ENCODE measurements around the gene GALK2.

Gene GALK2

GRCh38 chr15:49232236-49232806 is 62.3 kb downstream of the GALK2 start:
- POLR2A ChIA-PET, result no interaction called here
- no peaks in the 10 kb centered on the region for H3K36me3 ChIP-seq (ENCODE audit: control insufficient read depth in 2 of 2, insufficient read depth in 1 of 2, low read length in 2 of 2)
- H3K27ac ChIP-seq (ENCODE audit: extremely low read depth, low read depth, low read length), result no peak overlapping the region
- TF ChIP-seq ZNF639 (tag by site-specific recombination; IDR thresholded peaks at IDR 0.05) (no peak), ZNF280D (tag by site-specific recombination; IDR thresholded peaks at IDR 0.05) (no peak), ZNF585B (tag by site-specific recombination; IDR thresholded peaks at IDR 0.05) (no peak), PRDM10 (tag by site-specific recombination; IDR thresholded peaks at IDR 0.05) (no peak)
- peaks cover 3% of the 10 kb centered on the region; the same call in 1 of the 2 replicates for H3K4me1 ChIP-seq (ENCODE audit: control insufficient read depth, insufficient read depth, low read length)
- CTCF ChIA-PET, result interaction anchor here (0.8 kb wide), 1 partner anchor 913 kb away, joined by 3 read pairs; no protein-coding TSS in a partner anchor
- H3K9me3 ChIP-seq (ENCODE audit: control insufficient read depth, insufficient read depth, low read depth, low read length), result no peaks in the 10 kb centered on the region
- H3K4me3 ChIP-seq (ENCODE audit: low read depth, low read length), result no peak overlapping the region

- ChIA-PET POLR2A (no interaction called here), CTCF (interaction anchor here (0.6 to 2.9 kb wide), 24 partner anchors 9 to 913 kb away, joined by 3 to 33 read pairs (median 3); partner anchors contain the start of gene FGF7)
- TF ChIP-seq CTCF (tag by site-specific recombination; IDR thresholded peaks at IDR 0.05), result peak; percentile 38; the same call in 1 of the 2 replicates
- TF ChIP-seq ZNF654 (tag by site-specific recombination; IDR thresholded peaks at IDR 0.05; ENCODE audit: low read depth), result peak; percentile 82
- TF ChIP-seq ZNF660 (tag by site-specific recombination; IDR thresholded peaks at IDR 0.05), result peak; percentile 41; the same call in 1 of the 2 replicates
- no peak for TF ChIP-seq REPIN1 (tag by site-specific recombination; IDR thresholded peaks at IDR 0.05; ENCODE audit: low read depth)
- peak; percentile 47; the same call in 1 of the 2 replicates for TF ChIP-seq ZNF664 (tag by site-specific recombination; IDR thresholded peaks at IDR 0.05)
- H3K36me3 ChIP-seq (ENCODE audit: control insufficient read depth in 2 of 2, insufficient read depth in 1 of 2, low read length in 2 of 2), result peaks cover 0 to 4% of the 10 kb centered on the region in 2 experiments; a peak in 1 of 3 replicates
- H3K27ac ChIP-seq (ENCODE audit: extremely low read depth, low read depth, low read length), result no peak overlapping the region
- no peaks in the 10 kb centered on the region for H3K9me3 ChIP-seq (ENCODE audit: control insufficient read depth, insufficient read depth, low read depth, low read length)
- H3K4me1 ChIP-seq (ENCODE audit: control insufficient read depth, insufficient read depth, low read length), result peaks cover 3% of the 10 kb centered on the region; the same call in 1 of the 2 replicates
- no peak overlapping the region for H3K4me3 ChIP-seq (ENCODE audit: low read depth, low read length)
Measured at GRCh38 chr15:49235446-49236124, 65.5 kb downstream of the GALK2 start.

Data from HEK293 (cell line).